GM21619 (cell line): ENCODE measurements around the gene USP22.

Experiments
- ATAC-seq: cut with Tn5 transposase; IDR thresholded peaks from one replicate; pipeline ENCODE4 v1.9.1; 2021; ENCODE audit not compliant: unreplicated experiment

USP22 gene

GRCh38 chr17:21021208-21021803 lies 21.5 kb downstream of the USP22 start:
- no peak for ATAC-seq

GRCh38 chr17:21020622-21021021 lies 22.2 kb downstream of the USP22 start:
- no peak for ATAC-seq

GRCh38 chr17:21019976-21020586 lies 22.7 kb downstream of the USP22 start:
- no peak for ATAC-seq

- ATAC-seq: no peak
Observed at GRCh38 chr17:21018894-21019293, 23.9 kb downstream of the USP22 start.

- ATAC-seq: no peak
Observed at GRCh38 chr17:21017861-21018260, 24.9 kb downstream of the USP22 start.

- ATAC-seq: no peak
Observed at GRCh38 chr17:21017256-21017655, 25.6 kb downstream of the USP22 start.

- ATAC-seq: no peak
Observed at GRCh38 chr17:21016826-21017225, 26.0 kb downstream of the USP22 start.

GRCh38 chr17:21015564-21015963 lies 27.2 kb downstream of the USP22 start:
- ATAC-seq: no peak

- no peak for ATAC-seq
Observed at GRCh38 chr17:21014498-21014897, 28.3 kb downstream of the USP22 start.

GRCh38 chr17:21013983-21014382 lies 28.8 kb downstream of the USP22 start:
- ATAC-seq: no peak

GRCh38 chr17:21012736-21013135 lies 30.1 kb downstream of the USP22 start:
- ATAC-seq: no peak

GRCh38 chr17:21010705-21011596 lies 31.9 kb downstream of the USP22 start:
- no peak for ATAC-seq

- no peak for ATAC-seq
Observed at GRCh38 chr17:21008992-21009671, 33.7 kb downstream of the USP22 start.

- no peak for ATAC-seq
Observed at GRCh38 chr17:21008160-21008915, 34.5 kb downstream of the USP22 start.

- ATAC-seq: no peak
Observed at GRCh38 chr17:21007646-21008045, 35.2 kb downstream of the USP22 start.

- ATAC-seq: no peak
Observed at GRCh38 chr17:21005803-21006202, 37.0 kb downstream of the USP22 start.

- ATAC-seq: no peak
Observed at GRCh38 chr17:21005367-21005766, 37.4 kb downstream of the USP22 start.

GRCh38 chr17:21004016-21004930 lies 38.5 kb downstream of the USP22 start:
- ATAC-seq: no peak

- ATAC-seq: no peak
Observed at GRCh38 chr17:21003007-21003621, 39.7 kb downstream of the USP22 start.
